Stimulated activated CD8-positive, alpha-beta memory T cell treated with anti-CD3 and anti-CD28 coated beads, Interleukin-15, amount 100 ng/mL, for 1 hour (primary cell): Measurements from ENCODE around the gene HEMK1.

Experiments
- DNase-seq: peaks from one replicate; pipeline ENCODE4 v3.0.0-alpha.2; 2020; ENCODE audit warnings: low read depth

HEMK1 gene

DNA sequence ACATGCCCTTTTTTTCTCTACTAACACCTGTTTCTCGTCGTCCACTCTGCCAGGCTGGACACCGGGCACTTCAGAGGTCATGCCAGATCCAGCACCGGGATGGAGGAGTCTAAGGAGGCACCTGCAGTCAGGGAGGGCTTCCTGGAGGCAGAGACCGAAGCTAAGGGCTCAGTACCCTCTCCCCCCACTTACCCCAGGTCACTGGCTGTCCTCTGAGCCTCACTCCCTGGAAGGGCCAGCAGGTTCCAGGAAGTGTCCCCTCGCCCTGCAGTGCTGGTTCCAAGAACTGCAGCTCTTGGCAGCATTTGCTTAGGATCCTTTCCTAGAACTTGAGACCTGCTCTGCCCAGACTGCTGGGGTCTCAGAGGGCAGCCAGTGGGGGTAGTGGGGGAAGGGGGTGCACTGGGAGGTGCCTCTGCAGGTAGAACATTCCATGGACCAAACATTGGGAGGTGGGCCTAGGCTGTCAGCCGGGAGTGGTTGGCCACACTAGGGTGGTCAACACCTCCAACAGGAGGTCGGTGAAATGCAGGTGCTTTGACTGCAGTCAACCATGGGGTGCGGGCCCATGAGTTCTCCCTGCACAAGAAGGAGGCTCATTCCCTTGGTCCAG lies 30.9 kb downstream of the HEMK1 start:
- no peak for DNase-seq

DNA sequence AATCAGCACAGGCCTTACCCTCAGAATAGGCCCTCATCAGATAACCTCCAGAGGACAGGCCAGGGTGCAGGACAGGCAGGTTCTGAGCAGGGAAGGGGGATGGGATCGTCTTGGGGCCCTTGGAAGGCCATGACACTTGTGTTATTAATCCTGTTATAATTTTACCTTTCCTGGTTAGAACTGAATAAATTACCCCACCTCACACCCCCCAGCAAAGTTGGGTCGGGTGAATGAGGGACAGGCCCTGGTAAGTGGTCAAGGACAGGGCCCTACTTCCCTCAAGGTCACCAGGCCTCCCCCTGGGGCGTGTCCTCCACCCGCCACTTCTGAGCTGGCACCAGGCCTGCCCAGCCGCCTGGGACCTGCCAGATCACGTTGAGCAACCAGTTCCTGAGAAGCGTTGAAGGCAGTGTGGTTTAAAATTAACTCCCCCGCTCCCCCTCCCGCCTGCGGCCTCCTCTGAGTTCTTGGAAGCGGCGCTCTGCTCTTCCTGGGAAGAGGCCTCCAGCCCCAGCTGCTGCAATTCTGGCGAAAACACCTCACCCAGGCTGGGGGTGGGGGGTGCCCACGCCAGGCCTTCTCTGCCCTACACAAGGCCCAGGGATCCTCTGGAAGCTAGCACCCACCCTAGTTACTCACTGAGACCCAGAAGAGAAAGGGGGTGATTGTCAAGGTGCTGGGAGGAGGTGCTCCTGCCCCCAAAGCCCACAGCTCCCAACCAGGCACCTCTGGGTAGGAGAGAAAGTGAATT lies 31.7 kb downstream of the HEMK1 start:
- DNase-seq = peak; percentile 78

DNA sequence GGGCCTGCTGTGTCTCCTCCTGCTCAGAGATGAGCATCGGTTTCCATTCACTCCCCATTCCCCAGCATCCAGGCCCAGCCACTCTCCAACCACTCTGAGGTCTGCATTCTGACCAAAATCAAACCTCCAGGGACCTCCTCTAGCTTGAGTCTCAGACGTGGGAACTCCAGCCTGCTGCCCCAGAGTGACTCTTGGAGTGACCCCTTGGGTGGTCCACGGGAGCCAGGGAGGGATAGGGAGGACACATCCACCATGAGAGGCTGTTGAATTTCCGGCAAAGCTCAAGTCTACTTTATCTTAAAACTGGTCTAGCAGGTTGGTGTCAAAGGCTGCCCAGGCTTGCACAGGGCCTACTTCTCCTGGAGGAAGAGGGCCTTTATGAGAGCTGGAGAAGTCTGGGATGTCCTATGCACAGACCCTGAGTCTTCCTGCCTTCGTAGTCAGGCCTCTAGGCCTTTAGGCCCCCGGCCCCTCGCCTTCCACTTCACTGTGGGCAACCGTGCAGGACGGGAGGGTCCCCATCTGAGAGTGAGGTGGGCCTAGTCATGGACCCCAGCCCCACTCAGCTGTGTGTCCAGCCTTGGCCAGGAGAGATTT lies 33.4 kb downstream of the HEMK1 start:
- no peak for DNase-seq

DNA sequence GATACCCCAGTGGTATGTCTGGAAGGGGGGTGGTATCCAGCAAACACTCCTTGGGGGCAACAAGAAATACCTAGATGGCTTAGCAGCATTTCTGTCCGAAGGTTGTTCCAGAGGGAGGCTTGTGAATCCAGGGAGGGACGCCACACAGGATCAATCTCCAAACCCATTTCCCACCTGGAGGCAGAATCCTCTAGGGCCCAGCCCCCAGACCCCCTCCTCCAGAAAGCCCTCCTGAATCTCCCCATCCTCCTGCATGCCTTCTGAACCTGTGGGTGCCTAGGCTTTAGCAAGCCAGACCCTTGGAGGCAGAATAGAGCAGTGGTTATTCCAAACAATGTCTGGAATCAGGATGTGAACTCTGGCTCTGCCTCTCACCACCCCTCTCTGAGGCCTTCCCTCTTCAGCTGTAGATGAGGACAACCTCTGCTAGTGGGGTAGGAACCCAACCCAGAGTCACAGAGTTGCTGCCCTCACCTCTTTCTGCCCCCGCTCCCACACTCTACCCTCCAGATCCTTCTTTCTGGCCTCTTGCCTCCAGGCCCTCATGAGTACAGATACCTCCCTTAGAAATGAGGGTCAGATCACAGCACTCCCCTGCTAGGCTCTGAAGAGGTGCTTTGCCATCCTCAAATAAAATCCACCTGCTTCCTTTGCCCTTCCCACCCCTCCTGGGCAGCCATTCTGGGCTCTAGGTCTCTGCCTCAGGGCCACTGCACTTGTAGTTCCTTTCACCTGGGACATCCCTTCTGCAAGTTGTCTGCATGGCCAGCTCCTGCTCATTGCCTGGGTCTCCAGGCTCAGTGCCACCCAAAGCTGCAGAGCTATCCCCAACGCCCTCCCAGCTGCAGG lies 34.2 kb downstream of the HEMK1 start:
- DNase-seq = no peak

DNA sequence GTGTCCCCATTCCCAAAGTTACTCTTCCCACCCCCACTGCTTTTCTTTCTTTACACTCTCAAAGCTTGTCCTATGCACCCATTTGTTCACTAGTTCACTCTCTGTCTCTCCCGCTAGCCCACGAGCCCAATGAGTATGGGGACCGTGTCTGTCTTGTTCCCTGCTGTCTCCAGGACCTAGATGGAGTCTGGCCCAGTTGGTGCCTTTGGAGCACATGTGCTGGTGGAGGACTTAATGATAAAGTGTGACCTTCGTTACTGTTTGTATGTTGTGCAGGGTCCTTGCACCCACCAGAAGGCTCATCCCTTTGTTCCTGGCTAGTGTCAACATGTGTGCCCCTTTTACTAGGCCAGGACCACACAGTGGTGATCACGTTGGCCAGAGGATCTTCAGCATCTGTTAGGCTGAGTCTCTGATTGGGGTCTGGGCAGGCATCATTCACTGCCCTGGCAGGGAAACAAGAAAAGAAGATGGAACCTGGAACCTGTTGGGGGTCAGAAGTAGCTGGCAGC lies 34.8 kb downstream of the HEMK1 start:
- no peak for DNase-seq

DNA sequence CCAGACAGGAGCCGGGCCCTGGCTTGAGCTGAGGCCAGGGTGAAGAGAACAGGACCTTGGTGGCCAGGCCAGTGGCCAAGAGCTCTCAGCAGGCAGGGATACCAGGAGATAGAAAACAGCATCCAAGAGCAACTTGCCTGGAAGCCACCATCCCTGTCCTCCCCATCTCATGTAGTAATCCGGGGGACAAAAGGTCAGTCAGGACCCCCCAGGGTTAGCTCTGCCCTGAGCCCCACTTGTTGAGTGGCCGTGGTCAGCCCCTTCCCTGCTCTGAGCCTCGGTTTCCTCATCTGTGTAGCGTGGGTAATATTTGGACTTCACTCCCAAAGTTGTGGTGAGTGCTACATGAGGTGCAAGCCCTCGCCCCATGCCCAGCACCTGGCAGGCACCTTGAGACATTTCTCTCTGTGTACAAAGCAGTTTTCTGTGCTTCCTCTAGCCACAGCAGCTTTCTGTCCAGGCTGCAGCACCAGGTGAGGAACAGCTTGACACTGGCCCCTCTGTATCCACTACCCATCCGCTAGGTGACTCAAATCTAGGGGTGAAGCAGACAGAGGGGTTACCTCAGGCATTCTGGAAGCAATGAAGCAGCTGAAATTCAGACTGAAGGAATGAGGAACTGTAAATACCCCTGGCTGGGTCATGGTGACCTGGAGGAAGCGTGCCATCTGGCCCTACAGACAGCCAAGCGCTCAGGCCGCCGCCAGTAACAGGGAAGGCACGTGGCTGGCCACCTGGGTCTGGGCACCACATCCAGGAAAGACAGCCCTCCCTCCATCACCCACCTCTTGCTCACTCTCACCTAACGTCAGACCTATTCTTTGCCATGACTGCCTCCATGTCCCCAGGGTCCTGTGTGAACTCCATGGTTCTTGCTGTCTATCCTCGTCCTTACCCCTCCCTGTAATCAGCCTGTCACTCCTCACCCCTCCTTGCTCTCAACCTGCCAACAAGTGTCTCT lies 35.6 kb downstream of the HEMK1 start:
- DNase-seq = no peak

DNA sequence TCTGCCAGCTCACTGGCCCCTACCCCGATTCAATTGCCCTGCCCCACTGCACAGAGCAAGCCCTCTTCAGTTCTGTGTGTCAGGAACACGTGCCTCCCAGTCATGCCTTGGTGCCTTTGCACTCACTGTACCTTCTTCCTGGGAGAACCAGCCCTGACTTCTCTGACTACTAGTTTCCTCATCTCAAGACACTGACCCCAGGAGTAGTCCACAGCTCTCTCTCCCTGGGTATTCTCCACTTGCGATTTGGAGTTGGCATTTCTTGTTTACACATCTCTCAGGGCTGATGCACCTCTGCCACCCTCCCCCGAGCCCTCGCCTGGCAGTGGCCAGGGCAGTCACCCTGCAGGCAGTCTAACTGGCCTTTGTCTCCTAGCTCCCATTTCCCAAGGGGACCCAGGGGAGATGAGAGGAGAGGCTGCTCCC lies 36.6 kb downstream of the HEMK1 start:
- DNase-seq = no peak

DNA sequence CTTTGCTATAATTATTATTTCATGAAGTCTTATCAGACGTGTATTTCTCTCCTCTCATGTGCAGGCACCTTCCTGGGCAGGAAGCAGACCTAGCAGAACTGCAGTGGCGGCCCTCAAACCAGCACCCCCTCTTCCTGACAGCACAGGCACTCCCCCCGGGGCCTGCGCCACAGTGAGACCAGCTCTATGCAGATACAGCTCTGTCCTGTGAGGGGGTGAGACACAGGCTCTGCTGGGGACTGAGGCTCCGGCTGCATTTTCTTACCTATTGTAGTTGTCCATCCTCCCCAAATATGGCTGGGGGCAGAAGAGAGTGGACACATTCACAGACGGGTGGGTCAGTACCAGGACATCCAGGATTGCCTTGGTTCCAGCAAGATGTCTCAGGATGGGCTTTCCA lies 37.3 kb downstream of the HEMK1 start:
- DNase-seq = no peak

DNA sequence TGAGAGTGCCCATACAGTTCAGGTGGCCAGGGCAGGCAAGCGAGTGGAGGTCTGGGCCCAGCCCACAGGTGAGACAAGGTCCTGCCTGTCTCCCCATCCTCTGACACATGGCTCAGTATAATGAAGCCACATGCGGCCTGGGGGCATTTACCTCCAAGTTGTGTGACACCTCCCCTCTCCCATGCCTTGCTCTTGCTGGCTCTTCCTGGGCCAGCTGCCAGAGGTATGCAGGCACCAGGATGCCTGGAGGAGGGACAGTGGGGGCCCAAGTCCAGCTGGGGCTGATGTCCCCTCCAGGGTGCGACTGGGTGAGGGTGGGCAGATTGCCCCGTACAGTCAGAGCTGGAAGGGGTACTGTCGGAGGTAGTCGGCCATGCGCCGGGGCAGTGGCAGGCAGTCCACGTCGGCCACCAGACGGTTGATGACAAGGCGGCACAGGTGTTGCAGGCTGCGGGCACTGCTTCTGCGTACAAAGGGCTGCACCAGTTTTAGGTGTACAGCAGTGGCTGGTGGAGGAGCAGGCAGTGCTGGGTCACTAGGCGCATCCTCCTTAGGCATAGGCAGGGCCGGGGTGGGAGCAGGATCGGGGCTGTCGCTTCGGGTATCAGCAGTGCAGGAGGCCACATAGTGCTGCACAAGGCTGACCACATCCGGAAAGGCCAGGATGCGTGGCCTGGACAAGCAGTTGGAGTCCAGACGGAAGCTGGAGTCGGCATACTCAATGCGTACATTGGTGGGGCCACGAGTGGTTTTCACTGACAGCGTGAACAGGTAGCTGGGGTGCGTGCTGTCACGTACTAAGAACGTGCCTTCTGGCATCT lies 38.2 kb downstream of the HEMK1 start:
- DNase-seq = no peak

DNA sequence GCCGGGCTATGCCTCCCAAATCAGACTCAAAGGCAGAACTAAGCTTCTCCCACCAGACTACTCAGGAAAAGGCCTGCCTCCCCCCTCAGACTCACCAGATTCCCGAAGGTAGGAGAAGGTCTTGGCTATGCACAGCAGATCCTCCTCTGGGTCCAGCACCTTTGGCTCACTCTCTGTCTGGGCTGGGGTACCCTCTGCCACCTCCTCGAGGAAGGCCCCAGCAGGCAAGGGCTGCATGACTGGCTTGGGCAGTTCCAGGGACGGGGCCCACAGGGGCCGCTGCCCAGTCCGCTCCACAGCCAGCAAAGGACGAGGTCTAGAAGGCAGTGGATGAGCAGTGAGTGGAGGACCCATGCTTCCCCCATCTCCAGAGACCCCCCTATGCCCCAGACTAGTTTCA lies 39.0 kb downstream of the HEMK1 start:
- DNase-seq = no peak

DNA sequence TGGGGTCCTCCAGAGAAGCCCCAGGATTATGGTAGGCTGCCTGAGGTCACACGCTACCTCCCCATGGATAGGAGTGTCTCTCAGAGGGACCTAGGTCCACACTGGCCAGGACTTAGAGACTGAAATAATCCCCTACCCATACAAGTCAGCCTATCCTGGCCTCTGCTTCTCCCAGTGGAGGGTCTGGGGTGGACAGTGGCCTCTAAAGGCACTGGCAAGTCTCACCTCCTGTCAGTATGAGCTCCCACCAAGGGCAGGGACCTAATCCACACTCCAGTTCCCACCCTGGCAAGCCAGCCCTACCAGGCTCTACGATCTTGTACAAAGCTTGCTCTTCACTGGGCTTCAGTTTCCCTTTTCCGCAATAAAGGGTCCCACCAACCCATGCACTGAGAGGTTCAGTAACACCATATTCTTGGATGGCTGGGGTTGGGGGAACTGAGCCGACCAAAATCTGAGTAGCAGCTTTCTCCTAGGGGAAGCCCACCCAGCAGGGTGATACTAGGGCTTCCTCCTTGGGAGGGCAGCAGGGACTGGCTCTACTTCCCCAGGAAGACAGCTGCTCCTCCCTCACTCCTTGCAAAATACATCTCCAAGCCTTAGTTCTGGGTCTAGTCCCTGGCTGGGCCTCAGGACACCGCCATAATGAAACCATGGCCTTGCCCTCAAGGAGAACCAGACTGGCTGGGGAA lies 39.9 kb downstream of the HEMK1 start:
- DNase-seq = no peak

DNA sequence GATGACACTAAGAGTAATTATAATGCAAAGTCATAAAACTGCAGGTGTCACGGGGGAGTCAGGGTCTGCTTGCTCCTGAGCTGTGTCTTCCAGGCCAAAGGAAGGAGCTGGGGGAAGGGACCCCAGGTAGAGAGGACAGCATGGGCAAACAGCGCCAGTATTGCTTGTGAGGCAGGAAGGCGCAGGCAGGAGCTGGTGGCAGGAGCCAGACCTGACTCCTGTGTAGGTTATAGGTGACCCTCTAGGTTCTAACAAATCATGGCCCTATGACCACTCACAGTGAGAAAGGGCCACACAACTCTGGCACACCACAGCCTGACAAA lies 40.4 kb downstream of the HEMK1 start:
- no peak for DNase-seq

DNA sequence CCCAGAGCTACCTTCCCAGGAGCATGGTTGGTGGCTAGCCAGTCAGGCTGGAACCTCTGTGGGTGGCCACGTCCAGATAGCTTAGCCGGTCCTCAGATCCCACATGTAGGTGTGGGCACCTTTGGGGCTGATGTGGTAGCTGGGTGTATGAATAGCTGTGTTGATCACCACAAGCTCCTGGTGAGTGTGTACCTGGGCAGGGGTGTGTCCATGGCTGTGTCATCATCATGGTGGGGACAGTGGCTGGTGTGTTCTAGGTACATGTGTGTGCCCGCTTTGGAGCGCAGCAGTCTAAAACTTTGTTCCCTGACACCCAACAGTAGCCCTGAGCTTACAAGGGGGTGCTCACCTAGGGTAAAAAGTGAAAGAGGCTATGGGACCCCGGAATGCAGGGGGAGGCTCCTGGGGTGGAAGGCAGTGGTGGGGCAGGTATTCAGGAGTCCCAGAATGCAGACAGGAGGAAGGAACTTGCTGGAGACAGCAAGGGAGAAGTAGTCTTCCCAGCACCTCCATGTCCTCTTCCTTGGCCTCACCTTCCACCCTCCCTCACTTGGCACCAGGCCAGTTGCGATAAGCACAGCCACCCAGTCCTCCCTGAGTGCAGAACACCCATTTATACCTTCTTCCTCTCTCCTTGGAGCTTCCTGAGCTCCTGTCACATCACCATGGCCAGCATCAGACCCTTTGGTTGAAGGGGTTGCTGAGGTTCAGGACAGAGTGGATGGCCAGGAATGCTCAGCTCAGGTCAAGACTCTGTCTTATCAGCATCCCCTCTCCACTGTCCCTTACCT lies 41.1 kb downstream of the HEMK1 start:
- DNase-seq = no peak

DNA sequence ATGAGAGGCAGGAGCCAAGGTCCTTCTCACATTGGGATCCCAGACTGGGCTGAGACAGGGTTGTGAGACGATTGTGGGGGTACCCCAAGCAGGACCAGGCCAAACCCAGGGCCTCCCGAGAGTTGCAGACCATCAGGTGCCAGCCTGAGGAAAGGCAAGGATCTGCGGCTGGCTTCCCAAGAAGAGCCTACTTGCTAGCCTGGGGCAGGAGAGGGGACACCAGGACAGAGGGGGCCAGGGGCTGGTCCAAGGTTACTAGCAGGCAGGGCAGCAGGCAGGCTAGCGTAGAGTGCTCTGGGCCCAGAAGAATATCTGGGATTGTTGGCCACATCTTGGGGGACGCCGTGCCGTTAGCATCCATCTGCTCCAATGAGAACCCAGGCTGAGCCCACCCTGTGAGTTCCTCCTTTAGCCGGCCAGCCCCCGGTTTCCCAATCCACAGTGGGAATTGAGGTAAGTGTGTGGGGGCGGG lies 41.7 kb downstream of the HEMK1 start:
- no peak for DNase-seq

DNA sequence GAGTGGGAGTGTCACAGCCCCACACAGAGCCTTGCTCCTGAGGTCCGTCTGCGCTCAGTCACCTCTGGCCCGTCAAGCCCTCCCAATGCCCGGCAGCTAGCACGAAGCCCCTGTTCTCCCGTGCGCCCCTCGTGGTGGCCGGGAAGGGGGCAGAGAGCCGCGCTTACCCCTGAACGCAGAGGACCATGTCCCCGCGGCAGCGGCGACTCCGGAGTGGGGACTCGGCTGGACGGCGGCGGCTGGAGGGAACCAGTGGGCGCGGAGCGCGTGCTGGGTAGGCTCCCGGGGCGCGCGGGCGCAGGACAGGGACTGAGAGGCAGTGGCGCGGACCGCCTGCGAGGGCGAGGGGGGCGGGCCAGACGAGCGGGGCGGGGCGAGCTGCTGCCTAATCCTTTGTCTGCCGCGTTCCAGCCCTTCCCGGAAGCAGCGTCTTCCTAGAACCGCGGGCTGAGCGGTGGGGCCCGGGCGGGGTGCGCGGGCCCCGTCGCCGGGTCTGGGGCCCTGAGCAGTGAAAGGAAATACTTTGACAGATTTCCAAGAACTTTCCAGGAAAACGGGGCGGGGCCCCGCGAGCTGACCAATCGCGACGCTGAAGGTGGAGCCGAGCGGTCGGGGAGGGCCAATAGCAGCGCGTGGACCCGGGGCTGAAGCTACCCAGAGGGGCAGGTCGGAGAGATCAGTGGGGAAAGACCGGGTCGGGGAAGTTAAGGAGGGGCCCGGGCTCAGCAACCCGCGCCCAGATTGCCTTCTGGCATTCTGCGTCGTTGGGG lies 42.3 kb downstream of the HEMK1 start, which contains the start of gene CISH:
Gene CISH (minus strand): TSS at position 311 of the 770 bp plus-strand sequence. CDS start 124 bp downstream, at position 187.
- DNase-seq = peak; percentile 96

DNA sequence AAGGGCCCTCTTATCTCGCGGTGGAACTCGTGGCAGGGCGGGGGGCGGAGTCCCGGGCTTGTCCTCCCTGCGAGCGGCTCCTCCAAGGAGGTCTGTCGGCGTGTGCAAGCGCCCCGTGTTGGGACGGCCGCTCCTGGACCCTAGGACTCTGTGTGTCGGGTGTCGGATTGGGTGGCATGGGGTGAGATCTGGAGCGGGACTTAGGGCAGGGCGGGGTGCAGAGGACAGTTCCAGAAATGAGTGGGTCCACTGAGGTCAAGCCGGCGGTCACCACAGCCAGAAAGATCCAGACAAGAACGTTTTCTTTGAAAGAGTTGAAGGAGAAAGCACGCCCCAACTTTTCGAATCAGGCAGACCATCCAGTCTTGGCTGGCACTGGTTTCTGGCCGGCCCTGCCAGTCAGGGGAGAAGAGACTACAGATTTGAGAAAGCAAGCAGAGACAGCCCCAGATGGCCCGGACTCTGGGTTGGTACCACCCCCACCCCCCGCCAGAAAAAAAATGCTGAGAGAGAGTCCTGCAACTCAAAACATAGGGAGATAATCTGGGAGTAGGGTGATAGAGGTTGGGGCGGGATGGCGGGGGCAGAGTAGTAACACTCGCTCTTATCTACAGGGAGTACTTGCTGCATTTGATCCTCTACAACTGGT lies 43.0 kb downstream of the HEMK1 start:
- no peak for DNase-seq
